SK-N-SH treated with all-trans-retinoic acid at 6 μM for 48 hours (cell line): ENCODE measurements around the gene ATOH7.
"Not testable (repeated sequence)": the region's sequence is repeated elsewhere in the genome, so short reads cannot be mapped to it uniquely, and the experiment has no call there.

Experiments used
- ATAC-seq: fragments of 200-7000 bp; cut with Tn5 transposase; 3 replicates; pipeline ENCODE4 v1.9.1; 2020; ENCODE audit warnings: mild to moderate bottlenecking, moderate library complexity
- ARNTL ChIP-seq: fragments of 450-650 bp; formaldehyde crosslinking; IDR thresholded peaks from 2 replicates; pipeline ENCODE4 v1.5.0; 2020; ENCODE audit warnings: low read depth, mild to moderate bottlenecking, moderate library complexity, borderline replicate concordance
- BACH2 ChIP-seq: fragments of 250-450 bp; sonication (Bioruptor Pico); IDR thresholded peaks from 2 replicates; pipeline ENCODE4 v1.9.0; 2021; ENCODE audit warnings: mild to moderate bottlenecking, borderline replicate concordance
- CSDC2 ChIP-seq: fragments of 250-450 bp; sonication (Bioruptor Pico); IDR thresholded peaks from 2 replicates; pipeline ENCODE4 v1.5.0; 2020; ENCODE audit warnings: mild to moderate bottlenecking, moderate library complexity
- CSRNP3 ChIP-seq: fragments of 250-450 bp; sonication (Bioruptor Pico); IDR thresholded peaks from 2 replicates; pipeline ENCODE4 v1.5.1; 2021; ENCODE audit warnings: mild to moderate bottlenecking, moderate library complexity
- ESRRG ChIP-seq: fragments of 250-450 bp; sonication (Bioruptor Pico); IDR thresholded peaks from 2 replicates; pipeline ENCODE4 v1.6.1; 2021; ENCODE audit warnings: mild to moderate bottlenecking
- ISL1 ChIP-seq: fragments of 250-450 bp; sonication (Bioruptor Pico); IDR thresholded peaks from 2 replicates; pipeline ENCODE4 v2.1.2; 2022; ENCODE audit warnings: mild to moderate bottlenecking, moderate library complexity
- OSR1 ChIP-seq: fragments of 250-450 bp; sonication (Bioruptor Pico); IDR thresholded peaks from 2 replicates; pipeline ENCODE4 v1.8.0; 2022; ENCODE audit warnings: moderate library complexity, mild to moderate bottlenecking, inconsistent platforms
- PATZ1 ChIP-seq: fragments of 250-450 bp; sonication (Bioruptor Pico); IDR thresholded peaks from 2 replicates; pipeline ENCODE4 v1.8.0; 2020; ENCODE audit warnings: mild to moderate bottlenecking, moderate library complexity, borderline replicate concordance
- PPARA ChIP-seq: fragments of 250-450 bp; sonication (Bioruptor Pico); IDR thresholded peaks from 2 replicates; pipeline ENCODE4 v1.5.0; 2020; ENCODE audit warnings: mild to moderate bottlenecking, borderline replicate concordance
- RARB ChIP-seq: fragments of 250-450 bp; sonication (Bioruptor Pico); IDR thresholded peaks from 2 replicates; pipeline ENCODE4 v1.8.0; 2021; ENCODE audit warnings: mild to moderate bottlenecking, moderate library complexity
- SNAI2 ChIP-seq: fragments of 250-450 bp; sonication (Bioruptor Pico); IDR thresholded peaks from 2 replicates; pipeline ENCODE4 v1.5.0; 2020; ENCODE audit warnings: mild to moderate bottlenecking, moderate library complexity
- TCF4 ChIP-seq: fragments of 250-450 bp; sonication (Bioruptor Pico); IDR thresholded peaks from 2 replicates; pipeline ENCODE4 v1.8.0; 2021; ENCODE audit warnings: mild to moderate bottlenecking, moderate library complexity, borderline replicate concordance
- TOX ChIP-seq: fragments of 250-450 bp; sonication (Bioruptor Pico); IDR thresholded peaks from 2 replicates; pipeline ENCODE4 v1.8.0; 2021; ENCODE audit warnings: mild to moderate bottlenecking, moderate library complexity, borderline replicate concordance
- ZC3H10 ChIP-seq: fragments of 250-450 bp; sonication (Bioruptor Pico); IDR thresholded peaks from 2 replicates; pipeline ENCODE4 v1.5.1; 2021; ENCODE audit warnings: mild to moderate bottlenecking, moderate library complexity
- ZFP3 ChIP-seq: fragments of 250-450 bp; sonication (Bioruptor Pico); IDR thresholded peaks from 2 replicates; pipeline ENCODE4 v1.5.0; 2020; ENCODE audit warnings: mild to moderate bottlenecking, moderate library complexity
- ZFP30 ChIP-seq: fragments of 450-650 bp; formaldehyde crosslinking; IDR thresholded peaks from 2 replicates; pipeline ENCODE4 v1.5.0; 2022; ENCODE audit warnings: mild to moderate bottlenecking, moderate library complexity
- ZNF565 ChIP-seq: fragments of 450-650 bp; formaldehyde crosslinking; conservative IDR thresholded peaks from 2 replicates; pipeline ENCODE4 v1.5.0; 2020; ENCODE audit warnings: low read depth, mild to moderate bottlenecking, moderate library complexity
- ZNF8 ChIP-seq: fragments of 450-650 bp; formaldehyde crosslinking; IDR thresholded peaks from 2 replicates; pipeline ENCODE4 v1.5.0; 2020; ENCODE audit warnings: mild to moderate bottlenecking, moderate library complexity
- TF ChIP-seq, protein P1 (sequence below): fragments of 250-450 bp; sonication (Bioruptor Pico); IDR thresholded peaks from 2 replicates; pipeline ENCODE4 v1.5.0; 2020; ENCODE audit warnings: mild to moderate bottlenecking, moderate library complexity
- TF ChIP-seq, protein P2 (sequence below): fragments of 250-450 bp; sonication (Bioruptor Pico); IDR thresholded peaks from 2 replicates; pipeline ENCODE4 v1.5.1; 2020; ENCODE audit warnings: low read depth, mild to moderate bottlenecking, moderate library complexity
- TF ChIP-seq, protein P3 (sequence below): fragments of 250-450 bp; sonication (Bioruptor Pico); IDR thresholded peaks from 2 replicates; pipeline ENCODE4 v1.8.0; 2021; ENCODE audit warnings: low read depth, mild to moderate bottlenecking, moderate library complexity, borderline replicate concordance

The ATOH7 gene

GRCh38 chr10:68249297-68249696, 17.4 kb upstream of the ATOH7 start:
- ATAC-seq: no peak
- TF ChIP-seq ZFP3 (CRISPR knock-in tag) (no peak), ARNTL (no peak), PPARA (CRISPR knock-in tag) (no peak), RARB (CRISPR knock-in tag) (no peak), ISL1 (CRISPR knock-in tag) (no peak), ZC3H10 (no peak), BACH2 (CRISPR knock-in tag) (no peak), TOX (CRISPR knock-in tag) (no peak), TCF4 (CRISPR knock-in tag) (no peak), OSR1 (no peak), CSRNP3 (CRISPR knock-in tag) (no peak), ZFP30 (CRISPR knock-in tag) (no peak), ZNF565 (CRISPR knock-in tag) (no peak), ZNF8 (CRISPR knock-in tag) (no peak), SNAI2 (no peak), CSDC2 (CRISPR knock-in tag) (no peak)
- TF ChIP-seq, protein P1, sequence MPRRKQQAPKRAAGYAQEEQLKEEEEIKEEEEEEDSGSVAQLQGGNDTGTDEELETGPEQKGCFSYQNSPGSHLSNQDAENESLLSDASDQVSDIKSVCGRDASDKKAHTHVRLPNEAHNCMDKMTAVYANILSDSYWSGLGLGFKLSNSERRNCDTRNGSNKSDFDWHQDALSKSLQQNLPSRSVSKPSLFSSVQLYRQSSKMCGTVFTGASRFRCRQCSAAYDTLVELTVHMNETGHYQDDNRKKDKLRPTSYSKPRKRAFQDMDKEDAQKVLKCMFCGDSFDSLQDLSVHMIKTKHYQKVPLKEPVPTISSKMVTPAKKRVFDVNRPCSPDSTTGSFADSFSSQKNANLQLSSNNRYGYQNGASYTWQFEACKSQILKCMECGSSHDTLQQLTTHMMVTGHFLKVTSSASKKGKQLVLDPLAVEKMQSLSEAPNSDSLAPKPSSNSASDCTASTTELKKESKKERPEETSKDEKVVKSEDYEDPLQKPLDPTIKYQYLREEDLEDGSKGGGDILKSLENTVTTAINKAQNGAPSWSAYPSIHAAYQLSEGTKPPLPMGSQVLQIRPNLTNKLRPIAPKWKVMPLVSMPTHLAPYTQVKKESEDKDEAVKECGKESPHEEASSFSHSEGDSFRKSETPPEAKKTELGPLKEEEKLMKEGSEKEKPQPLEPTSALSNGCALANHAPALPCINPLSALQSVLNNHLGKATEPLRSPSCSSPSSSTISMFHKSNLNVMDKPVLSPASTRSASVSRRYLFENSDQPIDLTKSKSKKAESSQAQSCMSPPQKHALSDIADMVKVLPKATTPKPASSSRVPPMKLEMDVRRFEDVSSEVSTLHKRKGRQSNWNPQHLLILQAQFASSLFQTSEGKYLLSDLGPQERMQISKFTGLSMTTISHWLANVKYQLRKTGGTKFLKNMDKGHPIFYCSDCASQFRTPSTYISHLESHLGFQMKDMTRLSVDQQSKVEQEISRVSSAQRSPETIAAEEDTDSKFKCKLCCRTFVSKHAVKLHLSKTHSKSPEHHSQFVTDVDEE (CRISPR knock-in tag): no peak
- TF ChIP-seq, protein P2, sequence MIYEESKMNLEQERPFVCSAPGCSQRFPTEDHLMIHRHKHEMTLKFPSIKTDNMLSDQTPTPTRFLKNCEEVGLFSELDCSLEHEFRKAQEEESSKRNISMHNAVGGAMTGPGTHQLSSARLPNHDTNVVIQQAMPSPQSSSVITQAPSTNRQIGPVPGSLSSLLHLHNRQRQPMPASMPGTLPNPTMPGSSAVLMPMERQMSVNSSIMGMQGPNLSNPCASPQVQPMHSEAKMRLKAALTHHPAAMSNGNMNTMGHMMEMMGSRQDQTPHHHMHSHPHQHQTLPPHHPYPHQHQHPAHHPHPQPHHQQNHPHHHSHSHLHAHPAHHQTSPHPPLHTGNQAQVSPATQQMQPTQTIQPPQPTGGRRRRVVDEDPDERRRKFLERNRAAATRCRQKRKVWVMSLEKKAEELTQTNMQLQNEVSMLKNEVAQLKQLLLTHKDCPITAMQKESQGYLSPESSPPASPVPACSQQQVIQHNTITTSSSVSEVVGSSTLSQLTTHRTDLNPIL (CRISPR knock-in tag): no peak
- TF ChIP-seq, protein P3, sequence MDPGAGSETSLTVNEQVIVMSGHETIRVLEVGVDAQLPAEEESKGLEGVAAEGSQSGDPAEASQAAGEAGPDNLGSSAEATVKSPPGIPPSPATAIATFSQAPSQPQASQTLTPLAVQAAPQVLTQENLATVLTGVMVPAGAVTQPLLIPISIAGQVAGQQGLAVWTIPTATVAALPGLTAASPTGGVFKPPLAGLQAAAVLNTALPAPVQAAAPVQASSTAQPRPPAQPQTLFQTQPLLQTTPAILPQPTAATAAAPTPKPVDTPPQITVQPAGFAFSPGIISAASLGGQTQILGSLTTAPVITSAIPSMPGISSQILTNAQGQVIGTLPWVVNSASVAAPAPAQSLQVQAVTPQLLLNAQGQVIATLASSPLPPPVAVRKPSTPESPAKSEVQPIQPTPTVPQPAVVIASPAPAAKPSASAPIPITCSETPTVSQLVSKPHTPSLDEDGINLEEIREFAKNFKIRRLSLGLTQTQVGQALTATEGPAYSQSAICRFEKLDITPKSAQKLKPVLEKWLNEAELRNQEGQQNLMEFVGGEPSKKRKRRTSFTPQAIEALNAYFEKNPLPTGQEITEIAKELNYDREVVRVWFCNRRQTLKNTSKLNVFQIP: no peak

GRCh38 chr10:68247931-68248330, 16.0 kb upstream of the ATOH7 start:
- TF ChIP-seq, protein P2 (CRISPR knock-in tag): no peak
- TF ChIP-seq, protein P1 (CRISPR knock-in tag): no peak
- TF ChIP-seq ISL1 (CRISPR knock-in tag) (no peak), CSDC2 (CRISPR knock-in tag) (no peak), ARNTL (no peak), CSRNP3 (CRISPR knock-in tag) (no peak), PPARA (CRISPR knock-in tag) (no peak), ZFP30 (CRISPR knock-in tag) (no peak), ZNF8 (CRISPR knock-in tag) (no peak), ZFP3 (CRISPR knock-in tag) (no peak), PATZ1 (no peak), ESRRG (CRISPR knock-in tag) (no peak), OSR1 (no peak)
- TF ChIP-seq, protein P3: no peak
- no peak for ATAC-seq

DNA sequence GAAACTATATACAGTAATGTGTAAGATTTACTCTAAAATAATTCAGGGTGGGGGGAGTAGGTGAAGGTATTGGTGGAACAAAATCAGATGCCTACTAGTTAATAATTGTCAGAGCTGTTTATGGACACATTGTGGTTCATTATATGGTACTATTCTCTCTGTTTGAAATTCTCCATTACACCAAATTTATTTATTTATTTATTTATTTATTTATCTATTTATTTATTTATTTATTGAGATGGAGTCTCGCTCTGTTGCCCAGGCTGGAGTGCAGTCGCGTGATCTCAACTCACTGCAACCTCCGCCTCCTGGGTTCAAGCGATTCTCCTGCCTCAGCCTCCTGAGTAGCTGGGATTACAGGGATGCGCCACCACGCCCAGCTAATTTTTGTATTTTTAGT, 14.5 kb upstream of the ATOH7 start:
- ATAC-seq: not testable (repeated sequence)
